Ishikawa (cell line): Measurements from ENCODE around the gene SLC25A48.

ENCODE experiments used
- CEBPB ChIP-seq: IDR thresholded peaks from 2 replicates; pipeline ENCODE4 v1.6.1; 2012
- CREB1 ChIP-seq: IDR thresholded peaks from 2 replicates; pipeline ENCODE4 v1.6.1; 2012; ENCODE audit warnings: low read depth
- EGR1 ChIP-seq: IDR thresholded peaks from 2 replicates; pipeline ENCODE4 v1.6.1; 2012
- EP300 ChIP-seq: IDR thresholded peaks from 2 replicates; pipeline ENCODE4 v1.6.1; 2012; ENCODE audit warnings: borderline replicate concordance
- FOXM1 ChIP-seq: IDR thresholded peaks from 2 replicates; pipeline ENCODE4 v1.6.1; 2012; ENCODE audit warnings: low read depth, borderline replicate concordance
- NFIC ChIP-seq: IDR thresholded peaks from 2 replicates; pipeline ENCODE4 v1.6.1; 2012
- RAD21 ChIP-seq: IDR thresholded peaks from 2 replicates; pipeline ENCODE4 v1.6.1; 2012; ENCODE audit warnings: low read depth
- REST ChIP-seq: IDR thresholded peaks from 2 replicates; pipeline ENCODE4 v1.6.1; 2012; ENCODE audit warnings: low read depth, mild to moderate bottlenecking
- TAF1 ChIP-seq: IDR thresholded peaks from 2 replicates; pipeline ENCODE4 v1.6.1; 2012; ENCODE audit warnings: low read depth, mild to moderate bottlenecking
- TCF12 ChIP-seq: IDR thresholded peaks from 2 replicates; pipeline ENCODE4 v1.6.1; 2012; ENCODE audit warnings: low read depth
- TEAD4 ChIP-seq: IDR thresholded peaks from 2 replicates; pipeline ENCODE4 v1.6.1; 2012
- USF1 ChIP-seq: IDR thresholded peaks from 2 replicates; pipeline ENCODE4 v1.6.1; 2012
- YY1 ChIP-seq: IDR thresholded peaks from 2 replicates; pipeline ENCODE4 v1.6.1; 2012; ENCODE audit warnings: low read depth
- ZBTB7A ChIP-seq: IDR thresholded peaks from 2 replicates; pipeline ENCODE4 v1.6.1; 2012; ENCODE audit warnings: low read depth
- TF ChIP-seq, protein P1 (sequence below): IDR thresholded peaks from 2 replicates; pipeline ENCODE4 v1.6.1; 2012

The SLC25A48 gene

GRCh38 chr5:135869276-135869675 lies 34.8 kb downstream of the SLC25A48 start:
- no peak for TF ChIP-seq CEBPB
- TF ChIP-seq ZBTB7A, result no peak
- no peak for TF ChIP-seq TEAD4
- no peak for TF ChIP-seq USF1
- no peak for TF ChIP-seq EGR1
- TF ChIP-seq TCF12, result no peak
- no peak for TF ChIP-seq NFIC
- TF ChIP-seq FOXM1, result no peak
- TF ChIP-seq RAD21, result no peak
- TF ChIP-seq REST, result no peak
- no peak for TF ChIP-seq TAF1
- TF ChIP-seq YY1, result no peak
- TF ChIP-seq CREB1, result no peak
- TF ChIP-seq, protein P1, sequence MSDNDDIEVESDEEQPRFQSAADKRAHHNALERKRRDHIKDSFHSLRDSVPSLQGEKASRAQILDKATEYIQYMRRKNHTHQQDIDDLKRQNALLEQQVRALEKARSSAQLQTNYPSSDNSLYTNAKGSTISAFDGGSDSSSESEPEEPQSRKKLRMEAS, result no peak
- TF ChIP-seq EP300, result no peak

DNA sequence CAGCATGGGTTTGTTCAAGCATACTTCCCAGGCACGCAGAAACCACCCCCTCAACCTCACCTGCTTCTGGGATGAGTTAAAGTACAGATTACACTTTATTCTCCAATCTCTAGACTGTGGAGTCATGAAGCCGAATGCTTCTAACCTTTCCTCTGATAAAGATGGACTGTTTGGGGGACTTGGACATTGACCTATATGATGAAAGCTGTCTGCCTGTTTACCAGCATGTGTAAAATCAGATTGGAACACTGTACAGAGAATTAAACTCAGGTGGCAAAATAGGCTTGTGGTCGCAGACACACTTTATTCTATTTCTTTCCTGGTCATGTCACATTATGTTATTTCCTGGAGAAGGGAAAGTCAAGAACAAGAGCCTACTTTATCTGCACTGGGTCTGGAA lies 35.5 kb downstream of the SLC25A48 start:
- TF ChIP-seq EP300, result no peak
- TF ChIP-seq ZBTB7A, result no peak
- TF ChIP-seq CEBPB, result no peak
- no peak for TF ChIP-seq TAF1
- TF ChIP-seq CREB1, result no peak
- no peak for TF ChIP-seq NFIC
- no peak for TF ChIP-seq RAD21
- TF ChIP-seq YY1, result no peak
- no peak for TF ChIP-seq TEAD4
- TF ChIP-seq, protein P1, result no peak
- no peak for TF ChIP-seq FOXM1
- TF ChIP-seq REST, result no peak
- TF ChIP-seq EGR1, result no peak
- no peak for TF ChIP-seq TCF12
- no peak for TF ChIP-seq USF1

DNA sequence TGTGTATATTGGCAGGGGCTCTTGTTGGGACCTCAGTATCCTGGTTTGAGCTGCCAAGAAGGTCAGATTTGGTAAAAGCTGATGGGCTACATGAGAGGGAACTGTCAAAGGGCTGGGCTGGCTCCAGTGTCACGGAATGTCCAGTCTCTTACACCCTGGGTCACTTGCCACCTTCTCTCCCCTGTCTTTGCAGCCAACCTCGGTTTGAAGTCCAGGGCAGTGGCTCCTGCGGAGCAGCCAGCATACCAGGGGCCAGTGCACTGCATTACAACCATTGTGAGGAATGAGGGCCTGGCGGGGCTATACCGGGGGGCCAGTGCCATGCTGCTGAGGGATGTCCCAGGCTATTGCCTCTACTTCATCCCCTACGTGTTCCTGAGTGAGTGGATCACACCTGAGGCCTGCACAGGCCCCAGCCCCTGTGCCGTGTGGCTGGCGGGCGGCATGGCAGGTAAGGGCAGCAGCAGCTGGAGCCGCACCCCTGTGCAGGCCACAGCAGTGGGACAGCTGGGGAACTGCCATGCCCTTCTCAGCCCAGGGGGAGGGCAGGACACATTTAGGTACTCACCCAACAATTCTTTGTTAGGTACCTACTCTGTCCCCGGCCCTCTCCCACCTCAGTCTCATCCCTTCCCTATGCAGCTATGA lies 36.9 kb downstream of the SLC25A48 start:
- TF ChIP-seq CREB1, result no peak
- TF ChIP-seq EGR1, result no peak
- no peak for TF ChIP-seq ZBTB7A
- no peak for TF ChIP-seq TCF12
- TF ChIP-seq EP300, result no peak

DNA sequence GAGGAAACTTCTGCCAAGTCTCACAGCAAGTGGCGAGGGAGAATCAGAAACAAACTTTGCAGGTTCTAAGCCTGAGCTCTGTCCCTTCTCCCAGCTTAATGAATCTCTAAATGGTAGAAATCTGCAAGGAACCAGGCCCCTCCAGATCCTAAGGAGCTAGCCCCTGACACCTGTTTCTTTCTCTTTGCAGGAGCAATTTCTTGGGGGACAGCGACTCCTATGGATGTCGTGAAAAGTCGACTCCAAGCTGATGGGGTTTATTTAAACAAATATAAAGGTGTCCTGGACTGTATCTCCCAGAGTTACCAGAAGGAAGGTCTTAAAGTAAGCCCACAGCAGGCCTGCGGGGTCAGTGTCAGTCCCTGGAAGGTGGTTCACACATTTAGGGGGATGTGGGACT lies 39.4 kb downstream of the SLC25A48 start:
- TF ChIP-seq TCF12 (no peak), CREB1 (no peak), NFIC (no peak), REST (no peak), TEAD4 (no peak), FOXM1 (no peak), USF1 (no peak), YY1 (no peak), RAD21 (peak; percentile 27; the same call in 1 of the 2 replicates)
